CD4-positive, alpha-beta T cell treated with Interferon alpha-2 for 1 hour (primary cell): ENCODE data around the gene JADE2.
"Not testable (repeated sequence)": the region's sequence is repeated elsewhere in the genome, so short reads cannot be mapped to it uniquely, and the experiment has no call there.

Experiments
- DNase-seq, 2 donors: peaks; one replicate each; pipeline ENCODE4 v3.0.0-alpha.2; 2020 to 2022

The JADE2 gene

GRCh38 chr5:134508521-134509195 lies 16.8 kb upstream of the JADE2 start:
- no peak for DNase-seq

GRCh38 chr5:134509308-134510040 lies 16.0 kb upstream of the JADE2 start:
- DNase-seq: no peak

- DNase-seq: no peak
Measured at GRCh38 chr5:134510970-134511795, 14.3 kb upstream of the JADE2 start.

GRCh38 chr5:134511796-134512660 lies 13.4 kb upstream of the JADE2 start:
- DNase-seq: no peak

- no peak for DNase-seq
Measured at GRCh38 chr5:134512661-134512999, 12.8 kb upstream of the JADE2 start.

- DNase-seq: no peak
Measured at GRCh38 chr5:134515801-134516200, 9.7 kb upstream of the JADE2 start.

GRCh38 chr5:134516984-134517383 lies 8.5 kb upstream of the JADE2 start:
- not testable (repeated sequence) for DNase-seq

GRCh38 chr5:134517553-134517952 lies 7.9 kb upstream of the JADE2 start:
- DNase-seq: no peak

- DNase-seq: no peak
Measured at GRCh38 chr5:134519989-134520388, 5.5 kb upstream of the JADE2 start.

GRCh38 chr5:134521841-134522240 lies 3.6 kb upstream of the JADE2 start:
- DNase-seq: no peak

- DNase-seq: no peak
Measured at GRCh38 chr5:134523543-134524271, 1.8 kb upstream of the JADE2 start.

GRCh38 chr5:134524272-134524825 lies 1.1 kb upstream of the JADE2 start:
- peak; percentile 63 to 72 for DNase-seq

GRCh38 chr5:134525683-134526482 lies 413 bp downstream of the JADE2 start:
- DNase-seq: peak; percentile 63 to 79

- peak; percentile 52 to 66 for DNase-seq
Measured at GRCh38 chr5:134526483-134527155, 1.1 kb downstream of the JADE2 start.

- DNase-seq: peak; percentile 63 to 76
Measured at GRCh38 chr5:134527156-134527960, 1.9 kb downstream of the JADE2 start.

- no peak for DNase-seq
Measured at GRCh38 chr5:134527961-134528424, 2.5 kb downstream of the JADE2 start.

- no peak for DNase-seq
Measured at GRCh38 chr5:134528556-134528955, 3.1 kb downstream of the JADE2 start.

GRCh38 chr5:134529460-134529859 lies 4.0 kb downstream of the JADE2 start:
- no peak for DNase-seq
